NCI-H226 (cell line): Measurements from ENCODE around the gene NVL.
A peak's percentile ranks its signal among the peaks of the same experiment; 100 is the strongest.

ENCODE experiments used
- DNase-seq: peaks from one replicate; pipeline ENCODE4 v3.0.0-alpha.2; 2015

NVL gene

GRCh38 chr1:224192082-224192788 is 137.7 kb downstream of the NVL start:
- no peak for DNase-seq

- no peak for DNase-seq
Measured at GRCh38 chr1:224189561-224189960, 140.4 kb downstream of the NVL start.

- DNase-seq = no peak
Measured at GRCh38 chr1:224188286-224188685, 141.7 kb downstream of the NVL start.

GRCh38 chr1:224185208-224185607 is 144.8 kb downstream of the NVL start:
- DNase-seq = no peak

- no peak for DNase-seq
Measured at GRCh38 chr1:224183591-224184312, 146.2 kb downstream of the NVL start.

GRCh38 chr1:224182866-224183590 is 146.9 kb downstream of the NVL start, which contains the start of gene DEGS1:
TSS of gene DEGS1 (plus strand) at chr1:224183240. CDS start at chr1:224183337, 97 bp downstream.
- DNase-seq = peak; percentile 36

GRCh38 chr1:224182057-224182865 is 147.7 kb downstream of the NVL start:
- DNase-seq = no peak

- DNase-seq = no peak
Measured at GRCh38 chr1:224181453-224181810, 148.5 kb downstream of the NVL start.

GRCh38 chr1:224180783-224181452 is 149.1 kb downstream of the NVL start:
- no peak for DNase-seq

- DNase-seq = no peak
Measured at GRCh38 chr1:224178894-224179293, 151.1 kb downstream of the NVL start.

- DNase-seq = no peak
Measured at GRCh38 chr1:224177356-224177999, 152.5 kb downstream of the NVL start.
